Ishikawa (cell line): Measurements from ENCODE around the gene DIS3L2.

Source experiments
- EGR1 ChIP-seq: IDR thresholded peaks from 2 replicates; pipeline ENCODE4 v1.6.1; 2012
- EP300 ChIP-seq: IDR thresholded peaks from 2 replicates; pipeline ENCODE4 v1.6.1; 2012; ENCODE audit warnings: borderline replicate concordance
- FOXM1 ChIP-seq: IDR thresholded peaks from 2 replicates; pipeline ENCODE4 v1.6.1; 2012; ENCODE audit warnings: low read depth, borderline replicate concordance
- MAX ChIP-seq: IDR thresholded peaks from 2 replicates; pipeline ENCODE4 v1.6.1; 2012
- REST ChIP-seq: IDR thresholded peaks from 2 replicates; pipeline ENCODE4 v1.6.1; 2012; ENCODE audit warnings: low read depth, mild to moderate bottlenecking
- TAF1 ChIP-seq: IDR thresholded peaks from 2 replicates; pipeline ENCODE4 v1.6.1; 2012; ENCODE audit warnings: low read depth, mild to moderate bottlenecking
- TCF12 ChIP-seq: IDR thresholded peaks from 2 replicates; pipeline ENCODE4 v1.6.1; 2012; ENCODE audit warnings: low read depth
- USF1 ChIP-seq: IDR thresholded peaks from 2 replicates; pipeline ENCODE4 v1.6.1; 2012
- YY1 ChIP-seq: IDR thresholded peaks from 2 replicates; pipeline ENCODE4 v1.6.1; 2012; ENCODE audit warnings: low read depth
- ZBTB7A ChIP-seq: IDR thresholded peaks from 2 replicates; pipeline ENCODE4 v1.6.1; 2012; ENCODE audit warnings: low read depth

- no peak for TF ChIP-seq YY1
- TF ChIP-seq FOXM1: no peak
- no peak for TF ChIP-seq USF1
- no peak for TF ChIP-seq MAX
- no peak for TF ChIP-seq TAF1
- TF ChIP-seq EP300: no peak
- no peak for TF ChIP-seq ZBTB7A
- no peak for TF ChIP-seq REST
- TF ChIP-seq EGR1: no peak
- TF ChIP-seq TCF12: no peak
Measured at GRCh38 chr2:232147440-232148077, 186.0 kb downstream of the DIS3L2 start.
